Fibroblast of the aortic adventitia (primary cell): Measurements from ENCODE around the gene MAPK8IP1. TPM values are rescaled to one million over a fixed set of nuclear protein-coding genes. Genes with fewer than 3 reads are reported as not detected.
A peak's percentile ranks its signal among the peaks of the same experiment; 100 is the strongest.
"Not testable (repeated sequence)": the region's sequence is repeated elsewhere in the genome, so short reads cannot be mapped to it uniquely, and the experiment has no call there.

Experiments
- DNase-seq: peaks from one replicate; pipeline ENCODE4 v3.0.0-alpha.2; 2010; ENCODE audit warnings: low read depth
- H3K4me3 ChIP-seq: 2 replicates; pipeline ENCODE4 v1.5.1; 2011; ENCODE audit warnings: low read depth, mild to moderate bottlenecking, control low read depth, low read length, moderate library complexity
- CTCF ChIP-seq: IDR thresholded peaks from 2 replicates; pipeline ENCODE4 v1.5.1; 2011; ENCODE audit warnings: mild to moderate bottlenecking, low read length, control low read depth, inconsistent platforms; ENCODE audit not compliant: insufficient read depth
- total RNA-seq: library from RNA; depleted of rRNA; stranded (reverse); fragments of >200 nt; gene quantifications from 2 replicates; pipeline ENCODE4 v1.2.3, GENCODE V29; 2012; ENCODE audit warnings: low replicate concordance

MAPK8IP1 gene
- 8.0 and 8.1 TPM in 2 replicates for total RNA-seq

GRCh38 chr11:45885274-45885920 lies at the start of gene MAPK8IP1:
TSS of gene MAPK8IP1 (plus strand) at chr11:45885651. CDS start at chr11:45885821, 170 bp downstream.
- H3K4me3 ChIP-seq: peak within 1 kb of the TSS; percentile 51
- TF ChIP-seq CTCF: no peak
- peak; percentile 17 for DNase-seq

- H3K4me3 ChIP-seq: no peak overlapping the region
- DNase-seq: no peak
- TF ChIP-seq CTCF: no peak
These were observed 46.2 kb upstream of the MAPK8IP1 start for GRCh38 chr11:45839204-45839603.

GRCh38 chr11:45840251-45840650 lies 45.2 kb upstream of the MAPK8IP1 start:
- not testable (repeated sequence) for H3K4me3 ChIP-seq, DNase-seq

GRCh38 chr11:45843158-45843924 lies 42.1 kb upstream of the MAPK8IP1 start:
- peak; percentile 93 for TF ChIP-seq CTCF
- H3K4me3 ChIP-seq: no peak overlapping the region
- DNase-seq: peak; percentile 84

- H3K4me3 ChIP-seq: no peak overlapping the region
- no peak for TF ChIP-seq CTCF
These were observed 40.5 kb upstream of the MAPK8IP1 start for GRCh38 chr11:45844822-45845578.

GRCh38 chr11:45846174-45846675 lies 39.2 kb upstream of the MAPK8IP1 start:
- TF ChIP-seq CTCF: no peak
- DNase-seq: no peak
- H3K4me3 ChIP-seq: no peak overlapping the region

More at GRCh38 chr11:45844822-45845578, 40.5 kb upstream of the MAPK8IP1 start:
- no peak for DNase-seq
